Astrocyte of the spinal cord (primary cell): ENCODE measurements around the gene EFHC2.

Source experiments
- DNase-seq: peaks from one replicate; pipeline ENCODE4 v3.0.0; 2011; ENCODE audit warnings: low read depth, low spot score
- H3K4me3 ChIP-seq: 2 replicates; pipeline ENCODE4 v1.5.1; 2011; ENCODE audit warnings: low read depth, mild to moderate bottlenecking, low read length, moderate library complexity
- in situ Hi-C: cut with HindIII; loops from 2 replicates; pipeline ENCODE4 v1.10.0; 2017; ENCODE audit warnings: low sequenced_read_pairs
- TF ChIP-seq, protein P1 (sequence below): IDR thresholded peaks from 2 replicates; pipeline ENCODE4 v1.5.1; 2012; ENCODE audit warnings: low read depth, mild to moderate bottlenecking, low read length, inconsistent platforms

EFHC2 gene

DNA sequence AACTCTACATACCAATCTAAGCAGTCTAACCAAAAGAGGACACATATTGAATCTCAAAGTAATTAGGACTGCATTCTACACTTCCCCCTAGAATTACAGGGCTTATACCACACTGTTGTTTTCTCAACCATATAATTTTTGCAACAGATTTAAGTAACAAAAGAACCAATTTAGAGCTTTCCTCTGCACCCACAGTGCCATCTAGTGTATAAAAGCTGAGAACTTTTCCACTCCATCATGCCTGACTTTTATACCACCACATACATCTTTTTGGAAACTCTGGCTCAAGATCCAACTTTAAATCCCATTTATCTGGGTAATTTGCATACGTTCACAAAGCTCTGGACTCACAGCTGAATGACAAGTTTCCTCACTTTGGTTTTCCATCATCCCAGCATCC is 99.5 kb downstream of the EFHC2 start:
- H3K4me3 ChIP-seq = no peak overlapping the region
- in situ Hi-C loops = no loop called here
- TF ChIP-seq, protein P1, sequence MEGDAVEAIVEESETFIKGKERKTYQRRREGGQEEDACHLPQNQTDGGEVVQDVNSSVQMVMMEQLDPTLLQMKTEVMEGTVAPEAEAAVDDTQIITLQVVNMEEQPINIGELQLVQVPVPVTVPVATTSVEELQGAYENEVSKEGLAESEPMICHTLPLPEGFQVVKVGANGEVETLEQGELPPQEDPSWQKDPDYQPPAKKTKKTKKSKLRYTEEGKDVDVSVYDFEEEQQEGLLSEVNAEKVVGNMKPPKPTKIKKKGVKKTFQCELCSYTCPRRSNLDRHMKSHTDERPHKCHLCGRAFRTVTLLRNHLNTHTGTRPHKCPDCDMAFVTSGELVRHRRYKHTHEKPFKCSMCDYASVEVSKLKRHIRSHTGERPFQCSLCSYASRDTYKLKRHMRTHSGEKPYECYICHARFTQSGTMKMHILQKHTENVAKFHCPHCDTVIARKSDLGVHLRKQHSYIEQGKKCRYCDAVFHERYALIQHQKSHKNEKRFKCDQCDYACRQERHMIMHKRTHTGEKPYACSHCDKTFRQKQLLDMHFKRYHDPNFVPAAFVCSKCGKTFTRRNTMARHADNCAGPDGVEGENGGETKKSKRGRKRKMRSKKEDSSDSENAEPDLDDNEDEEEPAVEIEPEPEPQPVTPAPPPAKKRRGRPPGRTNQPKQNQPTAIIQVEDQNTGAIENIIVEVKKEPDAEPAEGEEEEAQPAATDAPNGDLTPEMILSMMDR = peak; percentile 50
- peak; percentile 42 for DNase-seq

DNA sequence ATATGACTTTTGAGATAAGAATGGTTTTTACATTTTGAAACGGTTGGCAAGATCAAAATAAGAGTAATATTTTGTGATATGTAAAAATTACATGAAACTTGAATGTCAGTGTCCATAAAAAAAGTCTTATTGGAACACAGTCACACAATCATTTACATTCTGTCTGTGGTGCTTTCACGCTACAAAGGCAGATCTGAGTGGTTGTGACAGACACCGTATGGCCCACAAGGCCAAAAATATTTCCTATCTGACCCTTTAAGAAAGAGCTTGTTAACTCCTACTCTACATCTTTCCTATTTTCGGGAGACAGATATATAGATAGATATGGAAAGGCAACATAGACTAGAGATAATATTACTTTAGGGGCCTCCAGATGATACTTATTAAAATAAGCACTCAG is 101.9 kb downstream of the EFHC2 start:
- no peak overlapping the region for H3K4me3 ChIP-seq
- TF ChIP-seq, protein P1 = no peak
- in situ Hi-C loops = no loop called here
- no peak for DNase-seq

DNA sequence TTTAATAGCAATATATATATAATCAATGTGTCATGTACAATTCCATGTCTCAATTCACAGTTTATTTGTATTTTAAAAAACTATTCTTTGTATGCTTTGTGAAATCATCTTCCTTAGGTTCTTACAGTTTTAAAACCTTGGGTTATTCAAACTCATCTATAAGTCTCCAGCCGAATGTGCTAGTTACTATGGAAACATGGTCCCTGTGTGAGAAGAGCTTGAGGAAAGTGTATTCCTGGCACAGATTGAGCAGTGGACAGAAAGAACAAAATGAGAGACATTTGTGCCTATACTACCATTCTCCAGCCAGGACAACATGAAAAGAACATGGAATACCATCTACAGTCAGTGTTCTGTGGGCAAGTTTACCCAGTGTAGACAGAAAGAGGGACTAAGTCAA is 103.4 kb downstream of the EFHC2 start:
- in situ Hi-C loops = no loop called here
- DNase-seq = no peak
- TF ChIP-seq, protein P1 = no peak
- no peak overlapping the region for H3K4me3 ChIP-seq

DNA sequence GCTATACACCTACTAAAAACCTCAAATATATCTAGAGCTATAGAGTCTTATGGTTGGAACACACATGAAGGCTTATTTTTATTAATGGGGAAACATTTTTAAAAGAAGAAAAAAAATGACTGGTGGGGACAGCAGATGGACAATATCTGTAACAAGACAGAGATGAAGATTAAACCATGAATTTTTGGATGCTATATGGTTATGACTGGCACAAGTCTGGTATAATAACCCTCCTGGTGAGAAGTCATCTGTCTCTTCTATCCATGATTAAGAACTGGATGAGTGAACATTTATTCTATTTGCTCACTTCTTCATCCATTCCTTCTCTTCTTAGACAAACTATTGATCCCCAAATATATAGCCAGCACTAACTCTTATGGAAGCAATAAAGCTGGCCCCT is 104.4 kb downstream of the EFHC2 start:
- no peak overlapping the region for H3K4me3 ChIP-seq
- TF ChIP-seq, protein P1 = no peak
- in situ Hi-C loops = no loop called here
- DNase-seq = no peak

DNA sequence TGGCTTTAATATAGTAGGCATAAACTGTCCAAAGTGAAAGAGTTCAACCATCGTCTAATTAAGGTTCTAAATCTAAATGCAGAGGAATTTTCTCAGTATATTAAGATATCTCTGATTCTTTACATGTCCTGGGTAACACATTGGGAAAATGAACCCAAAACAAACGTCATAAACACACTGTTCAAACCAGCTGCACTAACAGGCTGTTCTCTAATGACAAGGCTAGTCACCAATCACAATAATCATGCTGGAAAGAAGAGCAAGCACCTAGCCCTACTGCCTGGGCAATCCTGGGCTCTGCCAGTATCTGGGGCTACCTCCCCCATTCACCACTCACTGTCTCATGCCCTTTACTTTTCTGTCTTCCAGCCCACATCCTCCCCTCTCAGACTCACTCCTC is 107.9 kb downstream of the EFHC2 start:
- H3K4me3 ChIP-seq = no peak overlapping the region
- no peak for DNase-seq
- in situ Hi-C loops = no loop called here
- TF ChIP-seq, protein P1 = no peak

DNA sequence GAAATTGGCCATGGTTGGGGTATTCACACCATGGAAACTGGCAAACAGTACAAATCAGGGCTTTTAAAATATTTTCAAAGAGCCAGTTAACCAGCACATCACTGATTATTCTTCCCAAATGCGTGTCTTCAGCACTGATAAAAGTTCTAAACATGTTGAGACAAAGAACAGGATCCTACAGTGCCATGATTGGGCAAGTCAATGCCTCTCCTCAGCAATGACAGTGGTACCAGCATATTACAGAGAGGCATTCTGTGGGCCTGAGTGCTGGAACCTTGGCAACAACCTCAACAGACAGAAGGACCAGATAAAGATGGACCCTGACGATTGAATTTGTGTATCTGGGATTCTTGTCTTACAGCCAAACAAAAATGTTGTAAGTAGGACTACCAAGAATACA is 108.9 kb downstream of the EFHC2 start:
- no peak overlapping the region for H3K4me3 ChIP-seq
- in situ Hi-C loops = no loop called here
- TF ChIP-seq, protein P1 = no peak

DNA sequence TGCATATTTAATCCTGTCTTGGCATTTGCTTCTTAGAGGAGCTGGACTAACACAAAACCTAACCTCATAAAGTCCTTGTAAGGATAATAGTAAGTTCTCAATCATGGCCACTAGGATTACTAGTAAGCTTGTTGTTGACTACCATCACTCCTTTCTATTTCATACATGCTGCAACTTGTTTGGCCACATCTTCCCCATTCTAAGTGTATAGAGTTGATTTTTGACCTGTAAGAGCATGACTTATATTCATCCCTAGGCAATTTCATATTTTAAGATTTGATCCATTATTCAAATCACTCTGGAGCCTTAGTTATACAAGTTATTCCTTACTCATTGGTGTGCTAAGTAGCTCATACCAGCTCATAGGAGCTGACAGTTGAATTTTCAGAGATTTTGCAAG is 109.4 kb downstream of the EFHC2 start:
- TF ChIP-seq, protein P1 = no peak
- in situ Hi-C loops = no loop called here
- H3K4me3 ChIP-seq = no peak overlapping the region
- no peak for DNase-seq

More for the DNA sequence above, 108.9 kb downstream of the EFHC2 start:
- no peak for DNase-seq
